Activated CD8-positive, alpha-beta memory T cell treated with anti-CD3 and anti-CD28 coated beads for 24 hours (primary cell): ENCODE data around the gene HRK.
A peak's percentile ranks its signal among the peaks of the same experiment; 100 is the strongest.

Source experiments
- DNase-seq: peaks from one replicate; pipeline ENCODE4 v3.0.0-alpha.2; 2020

HRK gene

DNA sequence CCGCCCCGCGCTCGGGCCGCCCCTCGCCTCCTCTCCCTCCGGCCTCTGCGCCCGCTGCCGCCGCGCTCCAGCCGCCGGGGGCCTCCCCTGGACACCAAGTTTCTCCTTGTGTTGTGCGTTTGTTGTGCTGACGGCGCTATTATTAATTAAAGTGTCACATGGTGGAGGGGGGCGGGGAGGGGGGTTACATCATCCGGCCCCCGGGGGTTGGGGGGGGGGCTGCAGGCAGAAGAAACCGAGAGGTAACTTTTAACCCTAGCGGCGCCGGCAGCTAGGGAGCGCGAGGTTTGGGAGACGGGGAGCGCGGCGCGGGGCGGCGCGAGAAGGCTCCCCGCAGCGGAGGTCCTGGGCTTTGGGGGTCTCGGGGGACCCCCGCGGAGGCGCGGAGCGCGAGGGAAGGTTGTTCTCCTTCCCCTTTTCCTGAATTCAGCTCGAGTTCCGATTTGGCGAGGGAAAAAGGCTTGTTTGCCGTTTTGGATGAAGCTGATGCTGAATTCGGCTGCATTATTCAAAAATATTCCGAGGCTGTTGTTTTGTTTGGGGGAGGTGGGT lies at the start of gene HRK:
Gene HRK (minus strand): TSS at position 117 of the 552 bp plus-strand sequence. CDS start 134 bp downstream, outside the sequence.
- peak; percentile 63 for DNase-seq

DNA sequence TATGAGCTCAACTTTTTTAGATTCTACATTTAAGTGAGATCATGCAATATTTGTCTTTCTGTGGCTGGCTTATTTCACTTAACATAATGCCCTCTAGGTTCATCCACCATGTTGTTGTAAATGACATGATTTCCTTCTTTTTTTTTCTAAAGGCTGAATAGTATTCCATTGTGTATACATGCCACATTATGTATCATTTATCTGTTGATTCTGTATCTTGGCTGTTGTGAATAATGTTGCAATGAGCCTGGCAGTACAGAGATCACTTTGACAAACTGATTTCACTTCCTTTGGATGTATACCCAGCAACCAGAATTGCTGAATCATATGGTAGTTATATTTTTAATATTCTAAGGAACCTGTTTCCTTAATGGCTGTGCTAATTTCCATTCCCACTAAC lies 48.6 kb upstream of the HRK start:
- DNase-seq = no peak

DNA sequence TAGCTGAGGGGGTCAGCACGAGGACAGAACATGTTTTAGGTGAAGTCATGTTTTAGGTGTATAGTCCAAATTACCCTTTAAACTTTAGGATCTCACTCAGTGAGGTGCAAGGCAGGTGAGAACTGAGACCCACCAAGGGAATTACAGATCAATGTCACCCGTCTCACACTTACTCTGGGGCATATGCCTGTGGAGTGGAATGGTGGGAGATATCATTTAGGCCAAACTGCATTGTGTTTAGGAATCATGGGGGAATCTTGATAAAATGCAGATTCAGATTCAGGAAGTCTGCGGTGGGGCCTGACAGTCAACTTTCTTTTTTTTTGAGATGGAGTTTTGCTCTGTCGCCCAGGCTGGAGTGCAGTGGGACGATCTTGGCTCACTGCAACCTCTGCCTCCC lies 47.3 kb upstream of the HRK start:
- DNase-seq = no peak

DNA sequence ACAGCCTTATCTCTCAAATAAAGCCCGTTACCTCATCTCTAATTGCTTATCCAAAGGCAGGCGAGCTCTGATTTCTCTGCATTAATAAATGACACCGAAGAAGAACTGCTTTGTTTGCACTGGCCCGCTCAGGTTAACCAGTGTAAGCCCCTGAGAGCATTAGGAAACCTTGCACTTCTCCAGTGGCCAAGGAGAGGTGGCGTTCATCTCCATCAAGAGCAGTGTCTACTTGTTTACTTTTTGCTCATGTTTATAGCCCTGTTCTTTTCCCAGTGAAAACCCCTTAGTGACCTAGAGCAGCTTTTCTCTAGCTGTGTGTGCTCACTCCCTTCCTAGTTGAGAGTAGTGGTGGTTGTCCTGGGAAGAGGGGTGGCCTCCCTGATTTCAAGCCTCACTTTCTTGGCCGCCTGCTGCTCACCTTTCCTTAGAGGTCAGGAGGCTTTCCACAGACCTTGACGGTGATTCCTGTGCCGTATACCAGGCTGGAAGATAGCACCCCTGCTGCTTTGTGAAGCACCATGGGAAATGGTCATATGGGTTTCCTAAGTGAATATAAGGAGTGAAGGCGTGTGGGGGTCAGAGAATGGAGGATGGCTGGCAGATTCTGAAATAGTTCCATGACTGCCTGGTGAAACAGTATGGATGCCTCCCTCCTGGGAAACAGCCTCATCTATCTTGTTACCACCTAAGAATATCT lies 46.2 kb upstream of the HRK start:
- no peak for DNase-seq

DNA sequence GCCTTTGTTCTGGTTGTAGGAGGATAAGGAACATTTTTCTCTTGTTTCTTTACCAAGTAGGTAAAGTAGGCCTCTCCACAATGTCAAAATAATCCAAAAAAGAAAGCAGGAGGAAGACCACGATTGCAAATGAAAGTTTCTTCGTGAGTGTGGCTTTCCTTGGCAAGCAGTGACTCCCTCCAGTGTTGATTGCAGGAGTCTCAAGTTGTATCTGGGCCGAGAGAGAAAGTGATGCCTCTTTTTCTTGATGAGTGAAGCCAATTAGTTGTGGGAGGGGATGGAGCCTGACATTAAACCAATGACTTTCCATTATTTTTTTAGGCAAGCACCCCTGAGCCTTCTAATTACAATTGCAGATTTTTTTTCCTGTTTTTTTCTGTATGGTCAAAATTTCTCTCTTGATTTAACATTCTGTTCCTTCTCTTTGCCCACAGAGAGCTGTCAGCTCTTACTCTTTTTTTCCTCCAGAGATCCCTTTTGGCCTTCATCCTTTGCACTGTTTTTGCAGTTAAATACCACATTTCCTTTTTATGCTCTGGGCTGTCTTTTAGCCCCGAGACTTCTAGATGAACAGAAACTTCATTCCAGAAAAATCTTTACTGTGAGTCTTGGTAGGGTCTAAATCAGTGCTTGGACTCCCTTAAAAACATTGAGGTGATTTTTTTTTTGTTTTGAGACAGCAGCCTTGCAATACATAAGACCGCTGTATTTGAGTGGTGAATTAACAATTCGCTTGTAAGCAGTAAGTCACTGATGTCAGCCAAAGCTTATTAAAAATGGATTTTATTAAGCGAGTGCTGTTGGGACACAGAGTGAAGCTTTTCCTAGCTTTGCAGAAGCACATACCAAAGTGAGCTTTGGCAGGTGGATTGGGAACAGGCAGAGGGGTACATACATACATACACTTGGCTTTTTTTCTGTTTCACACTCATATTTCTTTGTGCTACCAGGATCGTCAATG lies 45.3 kb upstream of the HRK start:
- no peak for DNase-seq

DNA sequence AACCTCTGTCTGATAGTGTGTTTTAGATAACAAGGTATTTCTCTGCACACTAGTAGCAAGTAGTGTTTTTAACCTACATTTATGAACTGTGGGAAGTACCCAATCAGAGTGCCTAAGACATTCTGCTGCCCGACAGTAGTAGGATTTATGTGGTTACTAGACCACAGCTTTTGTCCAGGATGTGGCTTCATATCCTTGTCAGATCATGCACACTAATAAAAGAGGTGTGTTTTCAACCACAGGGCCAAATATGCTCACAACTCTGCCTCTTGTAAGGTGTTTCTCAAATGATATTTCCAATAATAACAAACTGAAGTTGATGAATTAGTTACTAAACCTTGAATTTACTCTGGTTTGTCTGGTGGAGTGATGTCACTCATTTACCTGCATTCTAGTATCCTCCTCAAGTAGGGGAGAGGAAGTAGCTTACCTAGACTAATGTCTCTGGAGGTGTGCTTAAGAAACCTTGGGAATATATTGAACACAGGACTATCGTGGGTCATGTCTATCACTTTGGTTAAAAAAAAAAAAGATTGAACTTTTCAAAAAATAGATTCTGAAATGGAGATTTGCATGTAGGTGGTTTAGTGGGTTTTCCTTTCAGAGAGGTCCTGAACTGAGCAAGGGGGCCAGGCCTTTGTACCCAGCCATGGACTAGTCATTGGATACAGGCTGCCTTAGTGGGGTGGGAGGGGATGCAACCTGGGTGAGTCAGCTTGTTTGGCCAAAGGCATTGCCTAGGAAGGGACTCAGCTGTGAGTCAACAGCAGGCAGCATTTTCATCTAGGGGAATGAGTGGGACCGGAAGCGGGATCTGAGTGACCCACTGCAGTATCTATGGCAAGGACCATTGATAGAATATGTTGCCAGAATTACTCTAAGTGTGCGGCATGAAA lies 43.6 kb upstream of the HRK start:
- peak; percentile 68 for DNase-seq

DNA sequence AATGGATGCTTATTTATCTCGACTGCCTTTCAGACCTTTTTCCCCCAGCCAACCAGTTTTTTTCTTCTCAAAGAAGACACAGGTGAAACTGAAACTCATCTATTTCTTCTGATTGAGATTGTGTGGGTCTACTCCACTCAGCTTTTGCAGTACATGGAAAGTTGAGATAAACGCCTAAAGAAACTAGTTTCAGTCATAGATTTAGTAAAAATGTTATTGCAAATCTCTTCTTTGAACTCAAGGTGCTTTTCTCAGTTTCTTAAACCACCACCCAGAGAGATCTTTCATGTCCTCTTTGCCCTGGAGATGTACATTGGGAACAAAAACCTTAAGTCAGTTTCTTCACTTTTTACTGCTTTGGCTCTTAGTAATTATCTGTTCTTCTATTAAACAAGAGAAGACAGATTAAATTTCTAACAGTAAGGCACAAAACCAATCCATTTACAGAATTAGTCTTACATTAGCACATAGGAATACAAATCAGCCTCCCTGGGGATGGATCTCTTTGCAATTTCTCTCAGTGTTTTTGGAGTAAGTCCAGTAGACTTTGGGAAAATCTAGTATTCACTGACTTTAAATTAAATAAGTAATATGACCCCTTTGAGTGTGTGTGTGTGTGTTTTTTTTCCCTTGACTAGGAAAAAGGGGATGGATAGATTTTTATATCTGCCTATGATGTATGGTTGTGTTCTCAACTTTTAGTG lies 41.1 kb upstream of the HRK start:
- no peak for DNase-seq

DNA sequence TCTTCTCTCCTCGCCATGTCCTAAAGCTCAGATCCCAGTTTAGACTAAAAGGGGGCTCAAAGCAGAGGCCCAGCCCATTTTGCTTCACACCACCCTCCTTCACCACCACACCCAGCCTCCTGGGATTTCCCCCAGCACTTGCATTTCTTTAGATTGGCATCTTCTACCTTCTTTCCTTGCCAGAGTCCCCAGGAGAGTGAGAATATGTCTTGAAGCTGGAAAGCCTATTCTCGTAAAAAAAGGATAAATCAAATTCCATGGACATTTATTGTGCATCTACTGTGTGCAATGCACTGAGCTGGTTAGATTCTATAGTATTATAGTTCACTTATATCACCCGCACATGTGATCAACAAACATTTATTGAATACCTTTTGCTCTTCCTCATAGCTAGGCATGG lies 39.7 kb upstream of the HRK start:
- no peak for DNase-seq

DNA sequence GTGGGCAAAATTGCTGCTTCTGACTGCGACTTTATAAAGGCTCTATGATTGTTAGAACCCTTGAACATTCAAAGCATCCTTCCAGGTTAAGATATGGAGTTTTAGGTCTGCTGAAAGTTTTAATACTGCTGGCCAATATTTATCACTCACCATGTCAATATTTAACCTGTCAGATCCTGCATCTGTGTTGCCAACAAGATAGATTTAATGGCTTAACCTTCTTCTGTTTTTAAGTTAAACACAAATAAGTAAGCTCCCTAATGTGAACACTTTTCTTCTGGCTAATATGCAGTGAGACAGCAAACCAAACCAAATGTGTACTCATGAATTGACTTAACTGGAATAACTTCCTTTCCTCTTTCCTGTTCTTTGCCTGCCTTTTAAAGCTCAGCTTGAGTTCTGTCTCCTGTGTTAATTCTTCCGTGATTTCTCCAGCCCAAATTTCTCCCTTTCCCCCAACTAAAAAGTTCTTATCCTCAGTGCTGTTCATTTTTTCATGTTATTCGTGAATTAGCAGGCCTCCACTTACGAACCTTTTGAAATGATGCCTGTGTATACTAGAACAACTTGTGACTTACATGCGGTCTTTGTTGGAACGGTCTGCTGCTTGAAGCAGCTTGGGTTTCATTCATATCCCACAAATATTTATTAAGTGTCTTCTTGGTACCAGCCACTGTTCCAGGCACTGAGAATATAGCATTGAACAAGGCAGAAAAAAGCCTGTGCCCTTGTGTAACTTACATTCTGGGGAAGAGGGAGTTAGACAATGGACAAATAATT lies 38.7 kb upstream of the HRK start:
- no peak for DNase-seq

DNA sequence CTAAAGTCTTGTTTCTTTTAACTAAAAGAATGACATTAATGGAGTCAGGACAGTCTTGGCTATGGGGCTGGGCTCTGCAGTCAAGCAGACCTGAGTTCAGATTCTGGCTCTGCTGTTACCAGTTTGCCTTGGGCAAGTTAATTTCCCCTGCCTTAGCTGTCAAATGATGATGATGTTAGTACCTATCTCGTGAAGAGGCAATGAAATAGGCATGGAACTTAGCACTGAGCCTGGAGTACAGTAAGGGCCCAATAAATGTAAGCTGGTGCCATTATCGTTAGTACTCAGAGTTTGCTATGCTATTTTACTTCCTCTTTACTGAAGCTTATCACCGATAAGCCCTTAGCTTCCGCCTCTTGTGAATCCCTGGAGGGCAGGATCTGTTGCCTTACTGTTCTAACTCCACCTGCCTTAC lies 38.0 kb upstream of the HRK start:
- no peak for DNase-seq

DNA sequence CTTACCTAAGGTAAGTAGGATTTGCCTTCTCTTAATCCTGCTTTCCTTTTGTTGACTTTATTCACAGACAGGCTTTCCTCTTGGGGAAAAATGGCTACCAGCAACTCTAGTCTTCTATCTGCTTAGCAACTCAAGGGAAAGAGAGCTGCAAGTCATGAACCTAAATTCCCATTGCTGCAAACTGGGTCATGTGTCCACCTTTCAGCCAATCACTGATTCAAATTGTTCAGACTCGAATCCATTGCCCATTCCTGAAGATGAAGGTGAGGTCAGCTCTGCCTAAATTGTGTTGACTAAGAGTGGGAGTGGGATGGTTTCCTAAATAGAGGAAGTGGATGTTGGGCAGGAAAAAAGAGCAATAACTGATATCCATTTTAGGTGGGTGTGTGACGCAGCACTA lies 37.2 kb upstream of the HRK start:
- DNase-seq = no peak

DNA sequence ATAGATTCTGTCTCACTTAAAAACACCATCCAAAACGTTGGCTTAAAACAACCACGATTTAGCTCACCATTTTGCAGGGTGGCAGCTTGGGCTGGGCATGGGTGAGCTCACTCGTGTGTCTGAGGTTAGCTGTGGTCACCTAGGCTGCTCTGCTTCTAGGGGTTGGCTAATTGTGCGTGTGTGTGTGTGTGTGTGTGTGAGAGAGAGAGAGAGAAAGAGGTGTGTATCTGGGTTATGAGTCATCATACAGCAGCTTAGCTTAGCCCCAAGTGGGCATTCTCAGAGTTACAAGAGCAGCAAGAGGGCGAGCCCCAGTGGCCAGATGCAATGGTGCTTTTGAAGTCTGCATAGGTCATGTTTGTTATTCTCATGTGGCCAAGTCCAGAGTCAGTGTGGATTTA lies 35.5 kb upstream of the HRK start:
- DNase-seq = peak; percentile 73

DNA sequence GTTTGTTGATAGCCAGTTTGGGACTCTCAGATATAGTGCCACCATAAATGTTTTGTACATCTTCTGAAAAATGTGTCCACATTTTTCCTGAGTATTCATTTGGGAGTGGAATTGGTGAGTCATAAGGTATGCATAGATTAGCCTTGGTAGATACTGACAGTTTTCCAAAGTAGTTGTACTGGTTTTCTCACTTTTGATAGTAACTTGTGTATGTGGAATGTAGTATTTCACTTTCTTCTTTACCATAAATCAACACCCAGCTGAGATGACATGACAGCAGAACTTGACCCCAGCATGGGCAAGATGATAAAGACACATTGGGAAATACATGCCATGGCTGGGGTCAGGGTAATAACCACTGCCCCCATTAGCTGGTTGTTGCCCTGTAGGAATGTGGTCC lies 34.9 kb upstream of the HRK start:
- DNase-seq = no peak

DNA sequence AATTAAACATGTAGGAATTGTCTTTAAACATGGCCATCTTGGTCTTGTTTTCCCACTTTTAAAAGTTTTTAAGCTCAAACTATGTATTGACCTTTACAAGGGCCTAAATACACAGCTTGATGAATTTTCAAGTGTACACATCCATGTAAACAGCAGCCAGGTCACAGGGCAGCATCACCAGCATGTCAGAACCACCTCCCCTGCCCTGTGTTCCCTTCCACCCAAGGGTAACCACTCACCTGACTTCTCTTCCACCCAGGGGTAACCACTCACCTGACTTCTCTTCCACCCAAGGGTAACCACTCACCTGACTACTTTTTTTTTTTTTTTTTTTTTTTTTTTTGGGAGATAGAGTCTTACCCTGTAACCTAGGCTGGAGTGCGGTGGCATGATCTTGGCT lies 34.1 kb upstream of the HRK start:
- DNase-seq = no peak

DNA sequence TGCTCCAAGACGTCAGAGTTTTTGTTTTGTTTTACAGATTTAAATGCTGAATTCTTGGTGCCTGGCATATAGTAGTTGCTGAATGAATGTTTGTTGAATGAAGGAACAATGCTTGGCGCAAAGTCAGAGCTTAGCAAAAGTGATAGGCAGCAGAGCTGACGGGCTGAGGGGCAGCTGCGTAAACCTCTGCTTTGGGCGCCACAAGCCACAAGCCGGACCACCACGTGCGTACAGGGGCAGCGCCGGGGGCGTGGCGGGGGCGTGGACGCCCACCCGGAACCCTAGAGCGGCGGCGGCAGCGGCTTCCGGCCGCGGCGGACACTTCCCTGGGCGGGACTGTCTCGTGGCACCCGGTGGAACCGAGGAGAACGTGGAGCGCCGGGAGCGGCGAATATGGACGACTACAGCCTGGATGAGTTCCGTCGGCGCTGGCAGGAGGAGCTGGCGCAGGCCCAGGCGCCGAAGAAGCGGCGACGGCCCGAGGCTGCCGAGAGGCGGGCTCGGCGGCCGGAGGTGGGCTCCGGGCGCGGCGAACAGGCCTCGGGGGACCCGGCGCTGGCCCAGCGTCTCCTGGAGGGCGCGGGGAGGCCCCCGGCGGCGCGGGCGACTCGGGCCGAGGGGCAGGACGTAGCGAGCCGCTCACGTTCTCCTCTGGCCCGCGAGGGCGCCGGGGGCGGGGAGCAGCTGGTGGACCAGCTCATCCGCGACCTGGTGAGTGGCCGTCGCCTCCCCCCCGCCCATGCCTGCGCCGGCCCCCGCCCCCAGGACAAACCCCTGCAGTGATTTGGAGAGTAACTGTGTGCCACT lies 29.6 kb upstream of the HRK start, which contains the start of gene FBXW8:
Gene FBXW8 (plus strand): TSS at position 306 of the 807 bp plus-strand sequence. CDS start 88 bp downstream, at position 394.
- peak; percentile 89 for DNase-seq

DNA sequence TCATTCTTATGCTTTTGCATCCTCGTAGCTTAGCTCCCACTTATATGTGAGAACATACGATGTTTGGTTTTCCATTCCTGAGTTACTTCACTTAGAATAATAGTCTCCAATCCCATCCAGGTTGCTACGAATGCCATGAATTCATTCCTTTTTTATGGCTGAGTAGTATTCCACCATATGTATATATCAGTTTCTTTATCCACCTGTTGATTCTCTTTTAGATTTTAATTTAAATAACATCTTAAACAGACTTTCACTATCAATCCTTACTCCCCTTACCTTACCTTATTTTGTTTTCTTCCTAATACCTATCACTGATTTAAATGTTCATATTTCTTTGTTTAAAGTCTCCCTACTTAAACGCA lies 29.0 kb upstream of the HRK start:
- no peak for DNase-seq

DNA sequence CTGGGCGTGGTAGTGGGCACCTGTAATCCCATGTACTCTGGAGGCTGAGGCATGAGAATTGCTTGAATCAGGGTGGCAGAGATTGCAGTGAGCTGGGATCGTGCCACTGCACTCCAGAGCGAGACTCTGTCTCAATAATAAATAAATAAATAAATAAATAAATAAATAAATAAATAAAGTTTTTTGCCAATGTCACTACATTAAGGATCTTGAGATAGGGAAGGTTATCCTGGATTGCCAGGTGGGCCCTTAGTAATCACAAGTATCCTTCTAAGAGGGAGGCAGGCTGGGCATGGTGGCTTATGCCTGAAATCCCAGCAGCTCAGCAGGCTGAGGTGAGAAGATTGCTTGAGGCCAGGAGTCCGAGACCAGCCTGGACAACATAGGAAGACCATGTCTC lies 25.0 kb upstream of the HRK start:
- no peak for DNase-seq

DNA sequence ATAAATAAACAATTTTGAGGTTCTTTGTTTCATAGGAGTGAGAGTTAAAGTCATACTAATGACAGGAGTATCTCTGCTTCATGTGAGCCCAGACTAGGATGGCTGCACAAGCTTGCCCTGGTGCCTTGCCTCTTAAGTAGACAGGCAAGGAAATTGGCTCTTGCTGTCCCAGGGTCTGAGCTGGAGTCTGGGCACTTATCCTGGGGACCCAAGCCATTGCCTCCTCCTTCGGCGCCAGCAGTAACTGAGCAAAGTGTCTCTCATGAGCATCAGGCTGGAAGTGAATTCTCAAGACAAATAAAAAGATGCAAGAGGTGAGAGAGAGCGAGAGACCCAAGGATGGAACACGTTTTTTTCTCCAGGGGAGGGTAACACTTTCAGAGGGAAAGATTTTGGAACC lies 22.6 kb upstream of the HRK start:
- DNase-seq = no peak

DNA sequence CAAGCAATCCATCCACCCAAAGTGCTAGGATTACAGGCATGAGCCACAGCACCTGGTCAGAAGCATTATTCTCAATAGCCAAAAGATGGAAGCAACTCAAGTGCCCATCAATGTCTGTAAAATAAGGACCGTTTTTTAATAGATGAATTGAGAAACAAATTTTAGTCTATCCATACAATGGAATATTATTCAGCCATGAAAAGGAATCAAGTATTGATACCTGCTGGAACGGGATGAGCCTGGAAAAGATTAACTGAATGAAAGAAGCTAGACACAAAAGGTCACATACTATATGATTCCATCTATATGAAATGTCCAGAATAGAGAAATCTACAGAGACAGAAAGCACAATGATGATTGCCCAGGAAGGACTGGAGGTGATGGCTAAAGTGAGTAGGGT lies 20.4 kb upstream of the HRK start:
- no peak for DNase-seq

DNA sequence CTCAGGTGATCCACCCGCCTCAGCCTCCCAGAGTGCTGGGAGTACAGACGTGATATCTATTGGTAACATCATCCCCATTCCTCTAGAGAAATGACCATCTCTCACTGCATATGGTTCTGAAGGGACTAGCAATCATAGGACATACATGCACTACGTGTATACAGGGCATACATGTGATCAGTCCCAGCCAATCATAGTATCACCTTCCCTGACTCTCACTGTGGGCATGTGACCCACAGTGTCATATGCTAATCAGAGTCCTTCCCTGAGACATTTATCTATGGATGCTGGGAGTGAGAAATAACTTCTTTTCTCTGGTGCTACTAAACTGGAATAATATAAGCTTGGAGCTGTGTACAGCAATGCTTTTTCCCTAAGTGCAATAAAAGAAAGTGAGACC lies 17.4 kb upstream of the HRK start:
- DNase-seq = no peak
